T-cell (primary cell): Measurements from ENCODE around the gene ZCWPW1. TPM values are rescaled to one million over a fixed set of nuclear protein-coding genes. Genes with fewer than 3 reads are reported as not detected.

Experiments used
- ATAC-seq, 4 experiments: fragments of 200-7000 bp in 3 of 4; fragments of 150-1000 bp in 1 of 4; cut with Tn5 transposase; replicated peaks in 1 of 4; 1 replicate in 3 of 4; 2 replicates in 1 of 4; pipeline ENCODE4 v1.10.0; 2021; ENCODE audit warnings: moderate library complexity in 3 of 4, mild to moderate bottlenecking in 2 of 4, moderate number of reproducible peaks in 1 of 4
- CTCF ChIA-PET, 2 donors: fragments of 300-600 bp; sonication (Branson Sonifier 250); formaldehyde crosslinking; loops; one replicate each; lab custom pipeline; 2022; ENCODE audit warnings: antibody characterized with exemption in 2 of 2; lab: Charles Lee
- POLR2A ChIA-PET, 2 donors: fragments of 300-600 bp; sonication (Branson Sonifier 250); formaldehyde crosslinking; loops; one replicate each; lab custom pipeline; 2022; ENCODE audit warnings: antibody characterized with exemption in 2 of 2; lab: Charles Lee
- DNase-seq, 35 experiments: peaks; one replicate each; pipeline versions ENCODE4 v3.0.0 to v3.0.0-alpha.2; 2013 to 2023
- H3K27ac ChIP-seq: one replicate; pipeline ENCODE4 v1.5.1; 2013; ENCODE audit warnings: low read length
- H3K27me3 ChIP-seq, 2 experiments: replicated peaks in 1 of 2; 1 replicate in 1 of 2; 2 replicates in 1 of 2; pipeline versions ENCODE4 v1.6.1 to v1.7.0; 2013; ENCODE audit warnings: low read length in 1 of 2, mixed read lengths in 1 of 2; ENCODE audit not compliant: control insufficient read depth in 2 of 2, insufficient read depth in 2 of 2; ENCODE audit errors: extremely low read depth in 1 of 2
- H3K36me3 ChIP-seq, 2 donors: 1 replicate in 1 of 2; 2 replicates in 1 of 2; pipeline versions ENCODE4 v1.6.1 to v1.7.0; 2013; ENCODE audit warnings: low read length in 1 of 2; ENCODE audit not compliant: control insufficient read depth in 2 of 2, insufficient read depth in 1 of 2; ENCODE audit errors: extremely low read depth in 1 of 2
- H3K4me1 ChIP-seq, 2 experiments: 1 replicate in 1 of 2; 2 replicates in 1 of 2; pipeline versions ENCODE4 v1.6.1 to v1.7.0; 2013; ENCODE audit warnings: low read length in 2 of 2, mixed read lengths in 1 of 2; ENCODE audit not compliant: insufficient read depth in 2 of 2, control insufficient read depth in 1 of 2; ENCODE audit errors: extremely low read depth in 1 of 2
- H3K4me3 ChIP-seq, 2 donors: 1 replicate in 1 of 2; 2 replicates in 1 of 2; pipeline versions ENCODE4 v1.5.1 to v1.7.0; 2013; ENCODE audit warnings: mild to moderate bottlenecking in 2 of 2, low read length in 1 of 2, moderate library complexity in 1 of 2; ENCODE audit not compliant: control insufficient read depth in 1 of 2; ENCODE audit errors: extremely low read depth in 1 of 2
- H3K9me3 ChIP-seq: 2 replicates; pipeline ENCODE4 v1.7.0; 2013
- H3K27ac Mint-ChIP-seq, 2 donors: one replicate each; pipeline ENCODE4 v1.8.0; 2020 to 2021; ENCODE audit warnings: mild to moderate bottlenecking in 2 of 2, mixed read lengths in 2 of 2
- H3K27me3 Mint-ChIP-seq, 2 donors: one replicate each; pipeline ENCODE4 v1.8.0; 2021 to 2022; ENCODE audit warnings: mixed read lengths in 2 of 2
- H3K36me3 Mint-ChIP-seq: one replicate; pipeline ENCODE4 v1.8.0; 2021; ENCODE audit warnings: mixed read lengths
- H3K4me1 Mint-ChIP-seq, 3 donors: one replicate each; pipeline ENCODE4 v1.8.0; 2020 to 2022; ENCODE audit warnings: mixed read lengths in 3 of 3, mild to moderate bottlenecking in 1 of 3
- H3K4me3 Mint-ChIP-seq, 3 donors: one replicate each; pipeline ENCODE4 v1.8.0; 2020 to 2022; ENCODE audit warnings: mild to moderate bottlenecking in 3 of 3, mixed read lengths in 3 of 3, moderate library complexity in 3 of 3
- H3K9me3 Mint-ChIP-seq, 3 donors: one replicate each; pipeline ENCODE4 v1.8.0; 2020 to 2022; ENCODE audit warnings: mixed read lengths in 3 of 3
- WGBS: methylation state at CpG from one replicate; pipeline ENCODE4 v1.1.5; 2013; ENCODE audit warnings: missing lambda C conversion rate; ENCODE audit not compliant: insufficient coverage; 5-methylcytosine and 5-hydroxymethylcytosine counted together
- total RNA-seq, 35 experiments: library from RNA in 6 of 35; stranded (reverse) in 6 of 35; fragments of 120-200 nt in 1 of 35; gene quantifications; one replicate each; pipeline versions ENCODE4 v1.2.1 to v1.2.4 and lab custom pipeline; 2013 to 2026

Gene ZCWPW1
- total RNA-seq, 5 donors from 2014 or later (not counting 1 experiment from before 2014, with no cell fraction given), result 6.9 to 13.9 (median 12.0) TPM

GRCh38 chr7:100413346-100413745 is 15.2 kb downstream of the ZCWPW1 start:
- ChIA-PET CTCF (no interaction called here), POLR2A (no interaction called here)
- H3K27me3 ChIP-seq, result no peaks in the 10 kb centered on the region
- no peaks in the 10 kb centered on the region for H3K9me3 Mint-ChIP-seq
- no peak overlapping the region for H3K4me3 Mint-ChIP-seq
- peaks cover 0 to 4% (median 0%) of the 10 kb centered on the region in 3 donors for H3K4me1 Mint-ChIP-seq
- H3K27me3 Mint-ChIP-seq, result no peaks in the 10 kb centered on the region
- no peak for ATAC-seq
- H3K27ac Mint-ChIP-seq, result no peak overlapping the region
- H3K4me1 ChIP-seq, result no peaks in the 10 kb centered on the region
- no peaks in the 10 kb centered on the region for H3K36me3 ChIP-seq
- DNase-seq, result no peak
- no peaks in the 10 kb centered on the region for H3K36me3 Mint-ChIP-seq
- H3K27ac ChIP-seq, result no peak overlapping the region
- H3K9me3 ChIP-seq, result no peaks in the 10 kb centered on the region
- H3K4me3 ChIP-seq, result no peak overlapping the region

GRCh38 chr7:100411101-100411500 is 17.4 kb downstream of the ZCWPW1 start:
- Histone ChIP-seq H3K4me3 (no peak overlapping the region), H3K9me3 (no peaks in the 10 kb centered on the region), H3K27me3 (no peaks in the 10 kb centered on the region), H3K36me3 (no peaks in the 10 kb centered on the region), H3K4me1 (peaks cover 0 to 4% of the 10 kb centered on the region in 2 experiments), H3K27ac (no peak overlapping the region)
- WGBS, result 94% methylated on average over 2 of the region's 6 CpGs
- Mint-ChIP-seq H3K4me1 (peaks cover 0 to 9% (median 2%) of the 10 kb centered on the region in 3 donors), H3K4me3 (no peak overlapping the region), H3K27me3 (no peaks in the 10 kb centered on the region), H3K27ac (no peak overlapping the region), H3K36me3 (peaks cover 2% of the 10 kb centered on the region), H3K9me3 (no peaks in the 10 kb centered on the region)
- ATAC-seq (no peak), DNase-seq (no peak)
- ChIA-PET CTCF (no interaction called here), POLR2A (no interaction called here)

- Histone ChIP-seq H3K4me3 (no peak overlapping the region), H3K9me3 (no peaks in the 10 kb centered on the region), H3K27me3 (peaks cover 0 to 3% of the 10 kb centered on the region in 2 experiments), H3K36me3 (no peaks in the 10 kb centered on the region), H3K4me1 (peaks cover 0 to 4% of the 10 kb centered on the region in 2 experiments), H3K27ac (no peak overlapping the region)
- Mint-ChIP-seq H3K36me3 (peaks cover 9% of the 10 kb centered on the region), H3K9me3 (no peaks in the 10 kb centered on the region), H3K27me3 (no peaks in the 10 kb centered on the region), H3K4me3 (no peak overlapping the region), H3K27ac (no peak overlapping the region), H3K4me1 (peaks cover 0 to 5% (median 2%) of the 10 kb centered on the region in 3 donors)
- POLR2A ChIA-PET, result interaction anchor here in 1 of 2 donors (0.7 kb wide), 1 partner anchor 26 kb away, joined by 3 read pairs; no protein-coding TSS in a partner anchor
- peak in 14 of 35 experiments; percentile 9 to 81 (median 30) for DNase-seq
- WGBS, result 20% methylated on average over 4 of the region's 12 CpGs
- peak; percentile 82 to 88 (median 83) for ATAC-seq
- CTCF ChIA-PET, result interaction anchor here (0.6 to 1.7 kb wide), 9 partner anchors 20 to 499 kb away, joined by 3 to 13 read pairs (median 4); no protein-coding TSS in a partner anchor
Measured at GRCh38 chr7:100407285-100408180, 21.0 kb downstream of the ZCWPW1 start.

- Histone ChIP-seq H3K36me3 (no peaks in the 10 kb centered on the region), H3K27ac (no peak overlapping the region), H3K4me1 (peaks cover 0 to 4% of the 10 kb centered on the region in 2 experiments), H3K9me3 (no peaks in the 10 kb centered on the region), H3K4me3 (no peak overlapping the region), H3K27me3 (peaks cover 0 to 3% of the 10 kb centered on the region in 2 experiments)
- Mint-ChIP-seq H3K36me3 (peaks cover 9% of the 10 kb centered on the region), H3K9me3 (no peaks in the 10 kb centered on the region), H3K27me3 (no peaks in the 10 kb centered on the region), H3K27ac (no peak overlapping the region), H3K4me1 (peaks cover 0 to 5% (median 2%) of the 10 kb centered on the region in 3 donors), H3K4me3 (no peak overlapping the region)
- ChIA-PET POLR2A (interaction anchor here in 1 of 2 donors (0.7 kb wide), 1 partner anchor 25 kb away, joined by 3 read pairs; no protein-coding TSS in a partner anchor), CTCF (interaction anchor here (0.5 to 1.7 kb wide), 7 partner anchors 9 to 870 kb away, joined by 3 to 13 read pairs (median 4); no protein-coding TSS in a partner anchor)
- DNase-seq, result no peak
- 70% methylated on average over 3 of the region's 6 CpGs for WGBS
- no peak for ATAC-seq
Measured at GRCh38 chr7:100406767-100407166, 21.7 kb downstream of the ZCWPW1 start.

- H3K36me3 ChIP-seq, result no peaks in the 10 kb centered on the region
- Mint-ChIP-seq H3K9me3 (no peaks in the 10 kb centered on the region), H3K27ac (no peak overlapping the region), H3K4me1 (peaks cover 3 to 17% (median 13%) of the 10 kb centered on the region in 3 donors), H3K4me3 (no peak overlapping the region), H3K36me3 (peaks cover 9% of the 10 kb centered on the region), H3K27me3 (no peaks in the 10 kb centered on the region)
- H3K27ac ChIP-seq, result no peak overlapping the region
- CTCF ChIA-PET, result interaction anchor here in 1 of 2 donors (0.6 kb wide), 1 partner anchor 277 kb away, joined by 3 read pairs; no protein-coding TSS in a partner anchor
- DNase-seq (no peak), ATAC-seq (no peak)
- no peak overlapping the region for H3K4me3 ChIP-seq
- peaks cover 0 to 3% of the 10 kb centered on the region in 2 experiments for H3K27me3 ChIP-seq
- no peaks in the 10 kb centered on the region for H3K9me3 ChIP-seq
- H3K4me1 ChIP-seq, result peaks cover 0 to 11% of the 10 kb centered on the region in 2 experiments
- WGBS, result 100% methylated on average over 2 of the region's 2 CpGs
- POLR2A ChIA-PET, result interaction anchor here in 1 of 2 donors (0.6 kb wide), 1 partner anchor 42 kb away, joined by 3 read pairs; no protein-coding TSS in a partner anchor
Measured at GRCh38 chr7:100402241-100402640, 26.3 kb downstream of the ZCWPW1 start.

- Mint-ChIP-seq H3K9me3 (no peaks in the 10 kb centered on the region), H3K27me3 (no peaks in the 10 kb centered on the region), H3K27ac (no peak overlapping the region), H3K4me1 (peaks cover 8 to 18% (median 17%) of the 10 kb centered on the region in 3 donors), H3K36me3 (peaks cover 9% of the 10 kb centered on the region), H3K4me3 (no peak overlapping the region)
- H3K36me3 ChIP-seq, result no peaks in the 10 kb centered on the region
- H3K27ac ChIP-seq, result no peak overlapping the region
- ATAC-seq, result no peak
- no peaks in the 10 kb centered on the region for H3K9me3 ChIP-seq
- no peak for DNase-seq
- peaks cover 0 to 3% of the 10 kb centered on the region in 2 experiments for H3K27me3 ChIP-seq
- ChIA-PET CTCF (interaction anchor here in 1 of 2 donors (0.6 kb wide), 1 partner anchor 208 kb away, joined by 8 read pairs; no protein-coding TSS in a partner anchor), POLR2A (interaction anchor here in 1 of 2 donors (0.6 kb wide), 1 partner anchor 42 kb away, joined by 3 read pairs; no protein-coding TSS in a partner anchor)
- peaks cover 0 to 14% of the 10 kb centered on the region in 2 experiments for H3K4me1 ChIP-seq
- no peak overlapping the region for H3K4me3 ChIP-seq
- 90% methylated on average over 3 of the region's 5 CpGs for whole genome bisulfite sequencing
Measured at GRCh38 chr7:100401811-100402210, 26.7 kb downstream of the ZCWPW1 start.
